Measurements from ENCODE around the gene POPDC3.

The POPDC3 gene

DNA sequence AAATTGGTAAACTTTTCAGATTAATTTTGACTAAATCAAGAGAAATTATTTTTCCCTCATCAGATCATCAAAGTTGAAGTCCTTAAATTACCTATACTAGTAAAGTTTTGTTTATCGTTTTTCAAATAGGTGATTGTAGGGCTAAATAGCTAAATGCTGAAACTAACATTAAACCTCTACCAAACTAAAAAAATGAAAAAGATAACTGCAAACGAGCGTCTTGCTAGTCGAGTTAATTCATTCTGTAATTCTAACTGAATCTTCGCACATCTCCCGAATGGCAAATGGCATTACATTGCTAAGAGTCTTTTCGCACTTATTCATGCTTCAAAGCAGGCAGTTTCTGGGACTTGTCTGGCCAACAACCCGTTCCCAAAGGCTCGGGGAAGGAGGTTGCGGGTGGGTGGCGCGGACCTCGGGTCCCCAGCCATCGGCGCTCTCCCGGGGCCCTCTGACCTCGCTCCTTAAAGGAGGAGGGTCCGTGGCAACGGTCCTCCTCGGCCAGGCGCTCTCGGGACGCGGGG is 43.8 kb downstream of the POPDC3 start:
- TF ChIP-seq, protein P1, sequence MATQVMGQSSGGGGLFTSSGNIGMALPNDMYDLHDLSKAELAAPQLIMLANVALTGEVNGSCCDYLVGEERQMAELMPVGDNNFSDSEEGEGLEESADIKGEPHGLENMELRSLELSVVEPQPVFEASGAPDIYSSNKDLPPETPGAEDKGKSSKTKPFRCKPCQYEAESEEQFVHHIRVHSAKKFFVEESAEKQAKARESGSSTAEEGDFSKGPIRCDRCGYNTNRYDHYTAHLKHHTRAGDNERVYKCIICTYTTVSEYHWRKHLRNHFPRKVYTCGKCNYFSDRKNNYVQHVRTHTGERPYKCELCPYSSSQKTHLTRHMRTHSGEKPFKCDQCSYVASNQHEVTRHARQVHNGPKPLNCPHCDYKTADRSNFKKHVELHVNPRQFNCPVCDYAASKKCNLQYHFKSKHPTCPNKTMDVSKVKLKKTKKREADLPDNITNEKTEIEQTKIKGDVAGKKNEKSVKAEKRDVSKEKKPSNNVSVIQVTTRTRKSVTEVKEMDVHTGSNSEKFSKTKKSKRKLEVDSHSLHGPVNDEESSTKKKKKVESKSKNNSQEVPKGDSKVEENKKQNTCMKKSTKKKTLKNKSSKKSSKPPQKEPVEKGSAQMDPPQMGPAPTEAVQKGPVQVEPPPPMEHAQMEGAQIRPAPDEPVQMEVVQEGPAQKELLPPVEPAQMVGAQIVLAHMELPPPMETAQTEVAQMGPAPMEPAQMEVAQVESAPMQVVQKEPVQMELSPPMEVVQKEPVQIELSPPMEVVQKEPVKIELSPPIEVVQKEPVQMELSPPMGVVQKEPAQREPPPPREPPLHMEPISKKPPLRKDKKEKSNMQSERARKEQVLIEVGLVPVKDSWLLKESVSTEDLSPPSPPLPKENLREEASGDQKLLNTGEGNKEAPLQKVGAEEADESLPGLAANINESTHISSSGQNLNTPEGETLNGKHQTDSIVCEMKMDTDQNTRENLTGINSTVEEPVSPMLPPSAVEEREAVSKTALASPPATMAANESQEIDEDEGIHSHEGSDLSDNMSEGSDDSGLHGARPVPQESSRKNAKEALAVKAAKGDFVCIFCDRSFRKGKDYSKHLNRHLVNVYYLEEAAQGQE (IDR thresholded peaks at IDR 0.05; ENCODE audit: low read depth), result no peak
- TF ChIP-seq YY1 (IDR thresholded peaks at IDR 0.05; ENCODE audit: low read depth), result no peak
- no peak for TF ChIP-seq TCF12 (IDR thresholded peaks at IDR 0.05; ENCODE audit: low read depth)
- no peak for TF ChIP-seq FOXM1 (IDR thresholded peaks at IDR 0.05; ENCODE audit: borderline replicate concordance, low read depth)
- TF ChIP-seq, protein P2, sequence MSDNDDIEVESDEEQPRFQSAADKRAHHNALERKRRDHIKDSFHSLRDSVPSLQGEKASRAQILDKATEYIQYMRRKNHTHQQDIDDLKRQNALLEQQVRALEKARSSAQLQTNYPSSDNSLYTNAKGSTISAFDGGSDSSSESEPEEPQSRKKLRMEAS (IDR thresholded peaks at IDR 0.05), result no peak

DNA sequence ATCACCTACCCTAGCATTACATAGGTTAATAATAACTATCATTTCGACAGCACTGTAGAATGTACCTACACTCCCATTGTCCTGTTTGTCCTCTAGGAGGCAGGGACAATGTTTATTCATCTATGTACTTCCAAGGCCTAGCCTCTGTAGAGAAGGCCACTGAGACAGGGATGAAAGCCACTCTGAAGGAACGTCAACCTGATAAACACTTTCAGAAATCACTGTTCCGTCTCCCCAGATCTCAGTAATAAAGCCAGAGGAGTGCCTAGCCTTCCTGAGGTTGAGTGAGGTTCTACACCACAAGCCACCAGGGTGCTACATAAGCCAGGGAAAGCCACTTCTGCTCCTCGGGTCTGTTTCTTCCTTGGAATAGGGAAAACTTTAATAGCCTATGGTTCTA is 44.8 kb downstream of the POPDC3 start:
- no peak for TF ChIP-seq NFIC (IDR thresholded peaks at IDR 0.05)
- no peak for TF ChIP-seq ZBTB7A (IDR thresholded peaks at IDR 0.05; ENCODE audit: low read depth)
- TF ChIP-seq, protein P3, sequence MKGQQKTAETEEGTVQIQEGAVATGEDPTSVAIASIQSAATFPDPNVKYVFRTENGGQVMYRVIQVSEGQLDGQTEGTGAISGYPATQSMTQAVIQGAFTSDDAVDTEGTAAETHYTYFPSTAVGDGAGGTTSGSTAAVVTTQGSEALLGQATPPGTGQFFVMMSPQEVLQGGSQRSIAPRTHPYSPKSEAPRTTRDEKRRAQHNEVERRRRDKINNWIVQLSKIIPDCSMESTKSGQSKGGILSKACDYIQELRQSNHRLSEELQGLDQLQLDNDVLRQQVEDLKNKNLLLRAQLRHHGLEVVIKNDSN (IDR thresholded peaks at IDR 0.05), result no peak
- no peak for TF ChIP-seq TCF12 (IDR thresholded peaks at IDR 0.05; ENCODE audit: low read depth)
- TF ChIP-seq FOXM1 (IDR thresholded peaks at IDR 0.05; ENCODE audit: borderline replicate concordance, low read depth), result no peak
- TF ChIP-seq RAD21 (IDR thresholded peaks at IDR 0.05; ENCODE audit: low read depth), result no peak
- no peak for TF ChIP-seq EGR1 (IDR thresholded peaks at IDR 0.05)
- TF ChIP-seq TEAD4 (IDR thresholded peaks at IDR 0.05), result no peak
- no peak for TF ChIP-seq CEBPB (IDR thresholded peaks at IDR 0.05)
- TF ChIP-seq, protein P2 (IDR thresholded peaks at IDR 0.05), result no peak
- no peak for TF ChIP-seq CREB1 (IDR thresholded peaks at IDR 0.05; ENCODE audit: low read depth)
- no peak for TF ChIP-seq YY1 (IDR thresholded peaks at IDR 0.05; ENCODE audit: low read depth)
- TF ChIP-seq, protein P1 (IDR thresholded peaks at IDR 0.05; ENCODE audit: low read depth), result no peak
- TF ChIP-seq TAF1 (IDR thresholded peaks at IDR 0.05; ENCODE audit: low read depth), result no peak

DNA sequence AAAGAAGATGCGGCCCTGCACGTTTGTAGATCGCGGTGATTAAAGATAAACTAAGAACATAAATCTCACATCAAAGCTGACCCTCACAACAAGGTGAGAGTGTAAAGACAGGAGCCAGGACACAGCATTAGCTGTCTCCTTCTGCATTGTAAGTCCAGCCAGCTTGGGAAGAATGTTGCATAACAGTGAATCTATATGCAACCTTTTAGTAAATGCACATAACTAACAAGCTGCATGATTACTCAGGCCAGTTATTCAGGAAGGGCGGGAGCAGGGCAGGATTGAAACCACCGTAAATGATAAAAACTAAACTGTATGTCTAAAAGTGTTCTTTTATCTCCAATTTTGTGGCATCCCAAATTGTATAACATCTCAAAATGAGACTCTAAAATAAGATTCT is 57.1 kb downstream of the POPDC3 start:
- TF ChIP-seq TCF12 (IDR thresholded peaks at IDR 0.05; ENCODE audit: low read depth) (no peak), NFIC (IDR thresholded peaks at IDR 0.05) (no peak), EP300 (IDR thresholded peaks at IDR 0.05; ENCODE audit: borderline replicate concordance) (no peak)
- TF ChIP-seq, protein P2 (IDR thresholded peaks at IDR 0.05), result no peak
- TF ChIP-seq, protein P3 (IDR thresholded peaks at IDR 0.05), result no peak

DNA sequence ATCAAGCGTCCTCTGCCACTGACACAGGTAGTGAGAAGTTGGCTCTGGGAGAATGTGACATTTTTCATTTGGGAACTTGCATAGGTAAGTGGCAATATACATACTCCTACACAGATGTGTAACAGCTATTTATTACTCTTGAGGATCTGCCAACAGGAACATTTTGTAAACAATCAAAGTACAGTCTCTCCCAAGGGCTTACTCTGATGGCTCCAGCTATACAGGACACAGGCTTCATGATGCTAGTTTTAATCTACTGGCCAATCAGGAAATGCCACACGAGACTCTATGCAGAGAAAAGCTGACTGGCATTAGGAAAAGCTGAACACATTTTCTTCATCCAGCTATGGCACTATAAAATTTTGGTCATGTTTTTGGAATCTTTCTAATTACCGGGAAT is 57.8 kb downstream of the POPDC3 start:
- no peak for TF ChIP-seq FOXM1 (IDR thresholded peaks at IDR 0.05; ENCODE audit: borderline replicate concordance, low read depth)
- TF ChIP-seq, protein P1 (IDR thresholded peaks at IDR 0.05; ENCODE audit: low read depth), result no peak
- TF ChIP-seq CEBPB (IDR thresholded peaks at IDR 0.05), result no peak
- TF ChIP-seq TEAD4 (IDR thresholded peaks at IDR 0.05), result no peak
- no peak for TF ChIP-seq RAD21 (IDR thresholded peaks at IDR 0.05; ENCODE audit: low read depth)
- TF ChIP-seq ZBTB7A (IDR thresholded peaks at IDR 0.05; ENCODE audit: low read depth), result no peak

DNA sequence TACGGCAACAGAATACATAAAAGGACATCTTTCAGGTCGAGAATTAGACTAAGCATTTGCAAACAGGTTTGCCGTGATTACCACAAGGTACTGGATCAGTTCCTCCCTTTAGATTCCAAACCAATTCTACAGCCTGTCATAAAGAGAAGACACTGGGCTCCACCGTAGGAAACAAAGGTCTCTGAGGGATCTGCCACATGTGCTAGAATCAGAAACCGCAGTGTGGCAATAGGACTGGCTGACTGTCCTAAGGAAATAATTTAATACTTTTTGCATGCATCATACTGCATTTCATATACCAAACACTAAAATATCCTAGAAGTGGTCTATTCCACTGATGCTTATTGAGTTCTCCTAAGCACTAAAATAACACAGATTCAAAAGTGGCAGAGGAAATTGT is 59.2 kb downstream of the POPDC3 start:
- TF ChIP-seq, protein P1 (IDR thresholded peaks at IDR 0.05; ENCODE audit: low read depth), result no peak
- TF ChIP-seq CREB1 (IDR thresholded peaks at IDR 0.05; ENCODE audit: low read depth) (no peak), YY1 (IDR thresholded peaks at IDR 0.05; ENCODE audit: low read depth) (no peak), FOXM1 (IDR thresholded peaks at IDR 0.05; ENCODE audit: borderline replicate concordance, low read depth) (no peak), RAD21 (IDR thresholded peaks at IDR 0.05; ENCODE audit: low read depth) (no peak), ZBTB7A (IDR thresholded peaks at IDR 0.05; ENCODE audit: low read depth) (no peak), EGR1 (IDR thresholded peaks at IDR 0.05) (no peak), CEBPB (IDR thresholded peaks at IDR 0.05) (no peak), EP300 (IDR thresholded peaks at IDR 0.05; ENCODE audit: borderline replicate concordance) (no peak), TCF12 (IDR thresholded peaks at IDR 0.05; ENCODE audit: low read depth) (no peak), NFIC (IDR thresholded peaks at IDR 0.05) (no peak), TEAD4 (IDR thresholded peaks at IDR 0.05) (no peak), TAF1 (IDR thresholded peaks at IDR 0.05; ENCODE audit: low read depth) (no peak)
- TF ChIP-seq, protein P3 (IDR thresholded peaks at IDR 0.05), result no peak
- TF ChIP-seq, protein P2 (IDR thresholded peaks at IDR 0.05), result no peak
